WTC11 (cell line): ENCODE results near the gene ERC1. TPM values are rescaled to one million over a fixed set of nuclear protein-coding genes. Genes with fewer than 3 reads are reported as not detected.

Experiments
- ATAC-seq: fragments of 200-7000 bp; cut with Tn5 transposase; 2 replicates; pipeline ENCODE4 v1.10.0; 2021; ENCODE audit warnings: mild to moderate bottlenecking, moderate library complexity
- CTCF ChIA-PET: fragments of 300-600 bp; sonication (Branson Sonifier 250); formaldehyde crosslinking; loops from one replicate; lab custom pipeline; 2021; ENCODE audit warnings: antibody characterized with exemption; lab: Charles Lee
- POLR2A ChIA-PET: fragments of 350-600 bp; sonication (Branson Sonifier 250); formaldehyde crosslinking; loops from one replicate; lab custom pipeline; 2021; ENCODE audit warnings: antibody characterized with exemption; lab: Charles Lee
- DNase-seq: peaks from one replicate; pipeline ENCODE4 v3.0.0; 2021; ENCODE audit warnings: low spot score
- H3K27ac Mint-ChIP-seq: 2 replicates; pipeline ENCODE4 v1.8.0; 2021; ENCODE audit warnings: mixed read lengths
- H3K27me3 Mint-ChIP-seq: 2 replicates; pipeline ENCODE4 v1.8.0; 2021; ENCODE audit warnings: low read depth, mild to moderate bottlenecking, moderate library complexity, mixed read lengths
- H3K36me3 Mint-ChIP-seq: 2 replicates; pipeline ENCODE4 v1.8.0; 2021; ENCODE audit warnings: mixed read lengths
- H3K4me1 Mint-ChIP-seq: 2 replicates; pipeline ENCODE4 v1.8.0; 2022; ENCODE audit warnings: mixed read lengths
- H3K4me3 Mint-ChIP-seq: 2 replicates; pipeline ENCODE4 v1.8.0; 2021; ENCODE audit warnings: mild to moderate bottlenecking, moderate library complexity, mixed read lengths
- H3K9me3 Mint-ChIP-seq: 2 replicates; pipeline ENCODE4 v1.8.0; 2021; ENCODE audit warnings: mixed read lengths
- CBFB ChIP-seq: sonication (generic); formaldehyde crosslinking; IDR thresholded peaks from 2 replicates; pipeline ENCODE4 v1.8.1; 2022; ENCODE audit warnings: mild to moderate bottlenecking, low read depth, missing genetic modification reagents
- CREB1 ChIP-seq: sonication (generic); formaldehyde crosslinking; IDR thresholded peaks from 2 replicates; pipeline ENCODE4 v1.8.0; 2023; ENCODE audit warnings: mild to moderate bottlenecking, missing genetic modification reagents
- FOXJ3 ChIP-seq: sonication (generic); formaldehyde crosslinking; IDR thresholded peaks from 2 replicates; pipeline ENCODE4 v1.9.0; 2021; ENCODE audit warnings: missing genetic modification reagents, mild to moderate bottlenecking, borderline replicate concordance
- GTF2I ChIP-seq: fragments of 250-450 bp; sonication (Bioruptor Pico); conservative IDR thresholded peaks from 2 replicates; pipeline ENCODE4 v1.4.0; 2021; ENCODE audit warnings: mild to moderate bottlenecking
- NFYB ChIP-seq: sonication (generic); formaldehyde crosslinking; conservative IDR thresholded peaks from 2 replicates; pipeline ENCODE4 v1.8.0; 2022; ENCODE audit warnings: low read depth, missing genetic modification reagents
- NR1H2 ChIP-seq: sonication (generic); formaldehyde crosslinking; IDR thresholded peaks from 2 replicates; pipeline ENCODE4 v1.9.0; 2021; ENCODE audit warnings: mild to moderate bottlenecking, moderate library complexity, missing genetic modification reagents
- OVOL2 ChIP-seq: fragments of 250-450 bp; sonication (Bioruptor Pico); IDR thresholded peaks from 2 replicates; pipeline ENCODE4 v1.9.0; 2021; ENCODE audit warnings: mild to moderate bottlenecking, borderline replicate concordance
- RORB ChIP-seq: fragments of 250-450 bp; sonication (Bioruptor Pico); IDR thresholded peaks from 2 replicates; pipeline ENCODE4 v1.9.0; 2021; ENCODE audit warnings: mild to moderate bottlenecking
- ZNF671 ChIP-seq: fragments of 250-450 bp; sonication (Bioruptor Pico); IDR thresholded peaks from 2 replicates; pipeline ENCODE4 v1.8.0; 2021; ENCODE audit warnings: mild to moderate bottlenecking
- total RNA-seq: library from RNA; stranded (reverse); gene quantifications from 3 replicates; pipeline ENCODE4 v1.2.3, GENCODE V29; 2021
- TF ChIP-seq, protein P1 (sequence below): sonication (generic); formaldehyde crosslinking; IDR thresholded peaks from 2 replicates; pipeline ENCODE4 v1.8.1; 2023; ENCODE audit warnings: mild to moderate bottlenecking, missing genetic modification reagents, borderline replicate concordance
- TF ChIP-seq, protein P2 (sequence below): sonication (generic); formaldehyde crosslinking; conservative IDR thresholded peaks from 2 replicates; pipeline ENCODE4 v1.8.1; 2023; ENCODE audit warnings: mild to moderate bottlenecking, low read depth, missing genetic modification reagents, moderate library complexity
- TF ChIP-seq, protein P3 (sequence below): sonication (generic); formaldehyde crosslinking; IDR thresholded peaks from 2 replicates; pipeline ENCODE4 v1.8.0; 2023; ENCODE audit warnings: missing genetic modification reagents
- TF ChIP-seq, protein P4 (sequence below): sonication (generic); formaldehyde crosslinking; IDR thresholded peaks from 2 replicates; pipeline ENCODE4 v1.8.1; 2023; ENCODE audit warnings: mild to moderate bottlenecking, missing genetic modification reagents, moderate library complexity
- TF ChIP-seq, protein P5 (sequence below): fragments of 250-450 bp; sonication (Bioruptor Pico); conservative IDR thresholded peaks from 2 replicates; pipeline ENCODE4 v1.9.0; 2021; ENCODE audit warnings: mild to moderate bottlenecking
- TF ChIP-seq, protein P6 (sequence below): sonication (generic); formaldehyde crosslinking; IDR thresholded peaks from 2 replicates; pipeline ENCODE4 v1.8.1; 2022; ENCODE audit warnings: low read depth, missing genetic modification reagents, borderline replicate concordance
- TF ChIP-seq, protein P7 (sequence below): sonication (generic); formaldehyde crosslinking; IDR thresholded peaks from 2 replicates; pipeline ENCODE4 v1.8.1; 2023; ENCODE audit warnings: mild to moderate bottlenecking, missing genetic modification reagents, moderate library complexity

Gene ERC1
- total RNA-seq, 1 experiment from 2014 or later, result 47.5 TPM

DNA sequence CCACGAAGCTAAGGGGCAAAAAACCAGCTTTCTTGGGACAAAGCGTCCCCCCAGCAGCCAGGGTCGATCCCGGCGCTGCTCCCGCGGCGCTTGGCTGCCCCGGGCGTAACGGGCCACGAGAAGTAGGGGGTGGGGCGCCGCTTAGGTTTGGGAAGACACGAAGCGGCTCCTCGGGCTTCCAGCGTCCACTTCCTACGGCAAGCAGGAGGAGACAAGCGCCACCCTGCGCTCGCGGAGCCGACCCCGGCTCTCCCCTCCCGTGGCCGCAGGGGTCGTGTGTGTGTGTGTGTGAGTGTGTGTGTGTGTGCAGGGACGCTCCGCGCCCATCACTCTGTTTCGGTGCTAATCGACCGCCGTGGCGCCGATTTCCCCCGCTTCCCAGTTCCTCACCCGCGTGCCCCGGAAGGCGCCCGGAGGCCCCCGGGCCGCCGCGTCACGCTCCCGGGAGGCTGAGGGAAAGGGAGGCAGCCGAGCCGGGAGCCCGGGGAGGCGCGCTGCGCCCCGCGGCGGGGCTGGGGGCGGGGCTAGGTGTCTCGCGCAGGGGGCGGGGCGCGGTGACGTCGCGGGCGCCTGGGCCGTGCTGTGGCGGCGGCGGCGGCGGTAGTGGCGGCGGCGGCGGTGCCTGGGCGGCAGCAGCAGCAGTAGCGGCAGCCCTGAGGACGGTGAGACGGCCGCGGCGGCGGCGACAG is at the start of gene ERC1 (continued):
- TF ChIP-seq, protein P1, sequence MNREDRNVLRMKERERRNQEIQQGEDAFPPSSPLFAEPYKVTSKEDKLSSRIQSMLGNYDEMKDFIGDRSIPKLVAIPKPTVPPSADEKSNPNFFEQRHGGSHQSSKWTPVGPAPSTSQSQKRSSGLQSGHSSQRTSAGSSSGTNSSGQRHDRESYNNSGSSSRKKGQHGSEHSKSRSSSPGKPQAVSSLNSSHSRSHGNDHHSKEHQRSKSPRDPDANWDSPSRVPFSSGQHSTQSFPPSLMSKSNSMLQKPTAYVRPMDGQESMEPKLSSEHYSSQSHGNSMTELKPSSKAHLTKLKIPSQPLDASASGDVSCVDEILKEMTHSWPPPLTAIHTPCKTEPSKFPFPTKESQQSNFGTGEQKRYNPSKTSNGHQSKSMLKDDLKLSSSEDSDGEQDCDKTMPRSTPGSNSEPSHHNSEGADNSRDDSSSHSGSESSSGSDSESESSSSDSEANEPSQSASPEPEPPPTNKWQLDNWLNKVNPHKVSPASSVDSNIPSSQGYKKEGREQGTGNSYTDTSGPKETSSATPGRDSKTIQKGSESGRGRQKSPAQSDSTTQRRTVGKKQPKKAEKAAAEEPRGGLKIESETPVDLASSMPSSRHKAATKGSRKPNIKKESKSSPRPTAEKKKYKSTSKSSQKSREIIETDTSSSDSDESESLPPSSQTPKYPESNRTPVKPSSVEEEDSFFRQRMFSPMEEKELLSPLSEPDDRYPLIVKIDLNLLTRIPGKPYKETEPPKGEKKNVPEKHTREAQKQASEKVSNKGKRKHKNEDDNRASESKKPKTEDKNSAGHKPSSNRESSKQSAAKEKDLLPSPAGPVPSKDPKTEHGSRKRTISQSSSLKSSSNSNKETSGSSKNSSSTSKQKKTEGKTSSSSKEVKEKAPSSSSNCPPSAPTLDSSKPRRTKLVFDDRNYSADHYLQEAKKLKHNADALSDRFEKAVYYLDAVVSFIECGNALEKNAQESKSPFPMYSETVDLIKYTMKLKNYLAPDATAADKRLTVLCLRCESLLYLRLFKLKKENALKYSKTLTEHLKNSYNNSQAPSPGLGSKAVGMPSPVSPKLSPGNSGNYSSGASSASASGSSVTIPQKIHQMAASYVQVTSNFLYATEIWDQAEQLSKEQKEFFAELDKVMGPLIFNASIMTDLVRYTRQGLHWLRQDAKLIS (CRISPR knock-in tag), result 0 out of 2 replicates have a peak, but pooled peaks have one; percentile 49
- TF ChIP-seq, protein P2, sequence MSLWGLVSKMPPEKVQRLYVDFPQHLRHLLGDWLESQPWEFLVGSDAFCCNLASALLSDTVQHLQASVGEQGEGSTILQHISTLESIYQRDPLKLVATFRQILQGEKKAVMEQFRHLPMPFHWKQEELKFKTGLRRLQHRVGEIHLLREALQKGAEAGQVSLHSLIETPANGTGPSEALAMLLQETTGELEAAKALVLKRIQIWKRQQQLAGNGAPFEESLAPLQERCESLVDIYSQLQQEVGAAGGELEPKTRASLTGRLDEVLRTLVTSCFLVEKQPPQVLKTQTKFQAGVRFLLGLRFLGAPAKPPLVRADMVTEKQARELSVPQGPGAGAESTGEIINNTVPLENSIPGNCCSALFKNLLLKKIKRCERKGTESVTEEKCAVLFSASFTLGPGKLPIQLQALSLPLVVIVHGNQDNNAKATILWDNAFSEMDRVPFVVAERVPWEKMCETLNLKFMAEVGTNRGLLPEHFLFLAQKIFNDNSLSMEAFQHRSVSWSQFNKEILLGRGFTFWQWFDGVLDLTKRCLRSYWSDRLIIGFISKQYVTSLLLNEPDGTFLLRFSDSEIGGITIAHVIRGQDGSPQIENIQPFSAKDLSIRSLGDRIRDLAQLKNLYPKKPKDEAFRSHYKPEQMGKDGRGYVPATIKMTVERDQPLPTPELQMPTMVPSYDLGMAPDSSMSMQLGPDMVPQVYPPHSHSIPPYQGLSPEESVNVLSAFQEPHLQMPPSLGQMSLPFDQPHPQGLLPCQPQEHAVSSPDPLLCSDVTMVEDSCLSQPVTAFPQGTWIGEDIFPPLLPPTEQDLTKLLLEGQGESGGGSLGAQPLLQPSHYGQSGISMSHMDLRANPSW, result no peak
- no peak for TF ChIP-seq CBFB (CRISPR knock-in tag)

DNA sequence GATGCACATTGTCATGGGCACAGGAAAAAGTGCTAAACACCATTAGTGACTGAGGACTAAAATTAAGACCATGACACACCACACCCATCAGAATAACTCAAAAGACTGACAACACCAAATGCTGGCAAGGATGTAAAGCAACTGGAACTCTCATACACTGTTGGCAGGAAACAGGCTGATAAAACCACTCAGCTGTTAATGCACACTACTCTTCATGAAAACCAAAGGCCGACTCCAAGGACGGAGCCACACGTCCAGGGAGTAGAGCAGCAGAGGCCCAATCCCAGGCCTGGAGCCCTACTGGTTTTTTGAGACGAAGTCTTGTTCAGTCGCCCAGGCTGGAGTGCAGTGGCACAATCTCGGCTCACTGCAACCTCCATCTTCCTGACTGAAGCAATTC is 48.0 kb upstream of the ERC1 start:
- CTCF ChIA-PET, result no interaction called here
- Mint-ChIP-seq H3K27ac (no peak overlapping the region; the same call in 1 of the 2 replicates), H3K36me3 (peaks cover 42% of the 10 kb centered on the region), H3K4me1 (peaks cover 2% of the 10 kb centered on the region), H3K4me3 (no peak overlapping the region), H3K27me3 (no peaks in the 10 kb centered on the region), H3K9me3 (no peaks in the 10 kb centered on the region)
- TF ChIP-seq CREB1, result no peak
- DNase-seq, result no peak
- no peak for ATAC-seq
- POLR2A ChIA-PET, result no interaction called here

DNA sequence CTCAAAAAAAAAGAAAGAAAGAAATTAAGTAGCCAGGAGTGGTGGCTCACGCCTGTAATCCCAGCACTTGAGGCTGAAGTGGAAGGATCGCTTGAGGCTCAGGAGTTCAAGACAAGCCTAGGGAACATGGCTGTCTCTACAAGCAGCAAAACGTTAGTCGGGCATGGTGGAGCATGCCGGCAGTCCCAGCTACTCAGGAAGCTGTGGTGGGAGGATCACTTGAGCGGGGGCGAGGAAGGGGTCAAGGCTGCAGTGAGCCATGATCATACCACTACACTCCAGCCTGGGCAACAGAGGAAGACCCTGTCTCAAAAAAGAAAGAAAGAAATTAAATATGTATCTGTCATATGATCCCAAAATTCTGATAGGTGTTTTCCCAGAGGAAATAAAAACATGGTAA is 46.8 kb upstream of the ERC1 start:
- ChIA-PET CTCF (no interaction called here), POLR2A (no interaction called here)
- Mint-ChIP-seq H3K27me3 (no peaks in the 10 kb centered on the region), H3K36me3 (peaks cover 36% of the 10 kb centered on the region), H3K4me1 (peaks cover 9% of the 10 kb centered on the region), H3K27ac (peak overlapping the region; percentile 29; the same call in 1 of the 2 replicates), H3K9me3 (no peaks in the 10 kb centered on the region), H3K4me3 (no peak overlapping the region)
- ATAC-seq, result no peak
- TF ChIP-seq, protein P3, sequence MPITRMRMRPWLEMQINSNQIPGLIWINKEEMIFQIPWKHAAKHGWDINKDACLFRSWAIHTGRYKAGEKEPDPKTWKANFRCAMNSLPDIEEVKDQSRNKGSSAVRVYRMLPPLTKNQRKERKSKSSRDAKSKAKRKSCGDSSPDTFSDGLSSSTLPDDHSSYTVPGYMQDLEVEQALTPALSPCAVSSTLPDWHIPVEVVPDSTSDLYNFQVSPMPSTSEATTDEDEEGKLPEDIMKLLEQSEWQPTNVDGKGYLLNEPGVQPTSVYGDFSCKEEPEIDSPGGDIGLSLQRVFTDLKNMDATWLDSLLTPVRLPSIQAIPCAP (CRISPR knock-in tag), result no peak
- TF ChIP-seq OVOL2 (no peak), FOXJ3 (CRISPR knock-in tag) (no peak), ZNF671 (CRISPR knock-in tag) (no peak), NFYB (no peak), NR1H2 (no peak), GTF2I (CRISPR knock-in tag) (no peak), RORB (no peak)
- TF ChIP-seq, protein P4, sequence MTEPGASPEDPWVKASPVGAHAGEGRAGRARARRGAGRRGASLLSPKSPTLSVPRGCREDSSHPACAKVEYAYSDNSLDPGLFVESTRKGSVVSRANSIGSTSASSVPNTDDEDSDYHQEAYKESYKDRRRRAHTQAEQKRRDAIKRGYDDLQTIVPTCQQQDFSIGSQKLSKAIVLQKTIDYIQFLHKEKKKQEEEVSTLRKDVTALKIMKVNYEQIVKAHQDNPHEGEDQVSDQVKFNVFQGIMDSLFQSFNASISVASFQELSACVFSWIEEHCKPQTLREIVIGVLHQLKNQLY (CRISPR knock-in tag), result no peak
- TF ChIP-seq, protein P5, sequence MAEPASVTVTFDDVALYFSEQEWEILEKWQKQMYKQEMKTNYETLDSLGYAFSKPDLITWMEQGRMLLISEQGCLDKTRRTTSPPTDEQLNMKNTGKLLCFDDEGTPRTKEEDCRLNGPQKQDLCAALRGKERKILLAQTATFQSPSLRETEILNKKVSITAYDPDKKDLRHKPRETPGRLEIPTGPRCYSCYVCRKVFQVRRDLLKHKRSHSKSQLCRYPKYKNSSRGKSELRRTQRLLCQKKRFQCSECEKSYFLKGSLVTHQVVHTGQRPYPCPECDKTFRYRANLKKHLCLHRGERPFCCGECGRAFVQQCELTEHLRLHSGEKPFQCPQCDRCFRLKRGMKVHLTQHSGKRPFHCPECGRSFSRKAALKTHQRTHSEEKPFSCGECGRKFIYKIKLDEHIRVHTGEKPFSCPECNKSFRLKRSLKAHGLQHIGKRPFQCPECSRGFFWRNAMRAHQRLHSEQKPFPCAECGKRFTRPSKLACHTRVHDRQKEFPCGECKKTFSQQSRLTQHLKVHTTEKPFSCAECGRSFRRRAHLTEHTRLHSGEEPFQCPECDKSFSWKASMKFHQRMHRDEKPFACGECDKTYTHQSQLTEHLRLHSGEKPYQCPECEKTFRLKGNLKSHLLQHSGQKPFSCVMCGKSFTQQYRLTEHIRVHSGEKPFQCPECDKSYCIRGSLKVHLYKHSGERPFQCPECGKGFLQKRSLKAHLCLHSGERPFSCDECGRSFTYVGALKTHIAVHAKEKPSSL (CRISPR knock-in tag), result no peak
- TF ChIP-seq, protein P6, sequence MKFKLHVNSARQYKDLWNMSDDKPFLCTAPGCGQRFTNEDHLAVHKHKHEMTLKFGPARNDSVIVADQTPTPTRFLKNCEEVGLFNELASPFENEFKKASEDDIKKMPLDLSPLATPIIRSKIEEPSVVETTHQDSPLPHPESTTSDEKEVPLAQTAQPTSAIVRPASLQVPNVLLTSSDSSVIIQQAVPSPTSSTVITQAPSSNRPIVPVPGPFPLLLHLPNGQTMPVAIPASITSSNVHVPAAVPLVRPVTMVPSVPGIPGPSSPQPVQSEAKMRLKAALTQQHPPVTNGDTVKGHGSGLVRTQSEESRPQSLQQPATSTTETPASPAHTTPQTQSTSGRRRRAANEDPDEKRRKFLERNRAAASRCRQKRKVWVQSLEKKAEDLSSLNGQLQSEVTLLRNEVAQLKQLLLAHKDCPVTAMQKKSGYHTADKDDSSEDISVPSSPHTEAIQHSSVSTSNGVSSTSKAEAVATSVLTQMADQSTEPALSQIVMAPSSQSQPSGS (CRISPR knock-in tag), result no peak
- TF ChIP-seq, protein P7, sequence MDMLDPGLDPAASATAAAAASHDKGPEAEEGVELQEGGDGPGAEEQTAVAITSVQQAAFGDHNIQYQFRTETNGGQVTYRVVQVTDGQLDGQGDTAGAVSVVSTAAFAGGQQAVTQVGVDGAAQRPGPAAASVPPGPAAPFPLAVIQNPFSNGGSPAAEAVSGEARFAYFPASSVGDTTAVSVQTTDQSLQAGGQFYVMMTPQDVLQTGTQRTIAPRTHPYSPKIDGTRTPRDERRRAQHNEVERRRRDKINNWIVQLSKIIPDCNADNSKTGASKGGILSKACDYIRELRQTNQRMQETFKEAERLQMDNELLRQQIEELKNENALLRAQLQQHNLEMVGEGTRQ (CRISPR knock-in tag), result no peak
- no peak for DNase-seq
